NK-92 (cell line): ENCODE data around the gene ATP7B.

Source experiments
- DNase-seq: peaks from one replicate; lab custom pipeline; 2025; ENCODE audit not compliant: unreplicated experiment; lab: John Stamatoyannopoulos, UW

The ATP7B gene

DNA sequence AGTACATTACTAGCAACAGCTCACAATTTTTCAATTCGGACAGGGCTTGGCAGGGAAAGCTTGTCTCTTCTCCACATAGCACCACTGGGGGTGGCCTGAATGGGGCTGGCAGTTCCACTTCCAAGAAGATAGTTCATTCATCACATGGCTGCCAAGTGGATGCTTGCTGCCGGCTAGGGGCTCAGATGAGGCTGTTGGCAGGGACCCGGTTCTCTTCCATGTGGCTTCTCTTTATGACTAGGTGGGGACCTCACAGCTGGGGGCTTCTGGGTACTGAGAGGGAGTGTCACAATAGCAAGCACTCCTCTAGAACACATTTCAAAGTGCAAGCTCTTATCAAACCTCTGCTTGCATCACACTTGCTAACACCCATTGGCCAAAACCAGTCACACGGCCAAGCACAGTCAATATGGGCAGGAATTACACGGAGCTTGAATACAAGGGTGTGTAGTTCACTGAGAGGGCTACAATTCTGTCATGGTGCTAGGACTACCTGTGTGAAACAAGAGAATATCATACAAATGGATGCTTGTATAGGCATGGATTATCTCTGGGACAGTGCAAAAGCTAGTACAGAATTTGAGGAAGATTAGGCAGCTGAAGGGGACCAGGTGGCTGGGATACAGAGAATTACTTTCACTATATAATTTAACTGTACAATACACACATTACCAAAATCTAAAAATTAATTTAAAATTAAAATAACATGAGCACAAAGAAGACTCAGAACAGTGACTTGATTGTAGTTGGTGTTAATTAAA, 32.3 kb downstream of the ATP7B start:
- no peak for DNase-seq

DNA sequence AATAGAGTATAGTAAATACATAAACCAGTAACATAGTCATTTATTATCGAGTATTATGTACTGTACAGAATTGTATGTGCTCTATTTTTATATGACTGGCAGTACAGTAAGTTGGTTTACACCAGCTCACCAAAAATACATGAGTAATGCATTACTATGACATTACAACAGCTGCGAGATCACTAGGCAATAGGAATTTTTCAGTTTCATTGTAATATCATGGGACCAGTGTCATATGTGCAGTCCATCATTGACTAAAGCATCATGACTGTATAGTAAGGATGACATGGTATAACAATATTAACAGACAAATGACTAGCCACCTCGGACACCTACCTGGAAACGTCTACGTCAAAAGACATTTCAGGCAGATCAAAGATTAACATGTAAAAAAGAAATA, 33.6 kb downstream of the ATP7B start:
- DNase-seq, result no peak

DNA sequence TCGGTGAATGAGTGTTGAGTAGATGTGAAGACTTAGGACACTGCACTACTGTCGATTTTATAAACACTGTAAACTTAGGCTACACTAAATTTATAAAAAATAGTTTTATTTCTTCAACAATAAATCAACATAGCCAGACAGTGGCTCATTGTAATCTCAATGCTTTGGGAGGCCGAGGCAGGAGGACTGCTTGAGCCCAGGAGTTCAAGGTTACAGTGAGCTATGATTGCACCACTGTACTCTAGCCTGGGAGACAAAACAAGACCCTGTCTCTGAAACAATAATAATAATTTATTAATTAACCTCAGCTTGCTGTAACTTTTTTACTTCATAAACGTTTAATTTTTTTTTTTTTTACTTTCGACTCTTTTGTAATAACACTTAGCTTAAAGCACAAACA, 34.4 kb downstream of the ATP7B start:
- DNase-seq, result no peak

DNA sequence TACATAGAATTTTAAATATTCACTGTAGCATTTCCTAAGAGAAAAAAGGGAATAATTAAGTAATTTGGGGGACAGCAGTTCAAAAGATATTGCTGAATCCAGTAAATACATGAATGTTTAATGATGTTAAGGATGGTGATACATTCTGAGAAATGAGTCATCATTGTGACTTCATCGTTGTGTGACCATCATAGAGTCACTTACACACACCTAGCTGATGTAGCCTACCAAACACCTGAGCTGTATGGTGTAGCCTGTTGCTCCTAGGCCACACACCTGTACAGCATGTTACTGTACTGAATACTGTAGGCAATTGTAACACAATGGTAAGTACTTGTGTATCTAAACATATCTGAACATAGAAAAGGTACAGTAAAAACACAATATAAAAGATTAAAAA, 34.8 kb downstream of the ATP7B start:
- DNase-seq, result no peak

DNA sequence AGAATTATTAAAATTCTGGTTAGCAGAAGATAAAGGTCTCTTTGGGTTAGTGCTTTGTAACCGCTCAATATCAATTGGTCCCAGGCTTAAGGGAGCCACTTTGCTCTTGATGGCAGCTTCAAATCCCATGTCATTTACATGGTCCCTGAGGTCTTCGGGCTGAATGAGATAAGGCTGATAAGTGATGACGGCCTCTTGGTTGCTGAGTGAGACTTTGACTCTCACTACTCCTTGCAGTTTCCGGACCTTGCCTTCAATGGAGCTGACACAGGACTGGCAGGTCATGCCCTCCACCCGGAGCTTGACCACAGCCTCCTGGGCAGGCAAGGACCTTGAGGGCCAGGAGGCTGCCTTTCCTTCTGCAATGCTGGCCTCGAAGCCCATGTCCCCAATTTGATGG, 36.8 kb downstream of the ATP7B start:
- no peak for DNase-seq

DNA sequence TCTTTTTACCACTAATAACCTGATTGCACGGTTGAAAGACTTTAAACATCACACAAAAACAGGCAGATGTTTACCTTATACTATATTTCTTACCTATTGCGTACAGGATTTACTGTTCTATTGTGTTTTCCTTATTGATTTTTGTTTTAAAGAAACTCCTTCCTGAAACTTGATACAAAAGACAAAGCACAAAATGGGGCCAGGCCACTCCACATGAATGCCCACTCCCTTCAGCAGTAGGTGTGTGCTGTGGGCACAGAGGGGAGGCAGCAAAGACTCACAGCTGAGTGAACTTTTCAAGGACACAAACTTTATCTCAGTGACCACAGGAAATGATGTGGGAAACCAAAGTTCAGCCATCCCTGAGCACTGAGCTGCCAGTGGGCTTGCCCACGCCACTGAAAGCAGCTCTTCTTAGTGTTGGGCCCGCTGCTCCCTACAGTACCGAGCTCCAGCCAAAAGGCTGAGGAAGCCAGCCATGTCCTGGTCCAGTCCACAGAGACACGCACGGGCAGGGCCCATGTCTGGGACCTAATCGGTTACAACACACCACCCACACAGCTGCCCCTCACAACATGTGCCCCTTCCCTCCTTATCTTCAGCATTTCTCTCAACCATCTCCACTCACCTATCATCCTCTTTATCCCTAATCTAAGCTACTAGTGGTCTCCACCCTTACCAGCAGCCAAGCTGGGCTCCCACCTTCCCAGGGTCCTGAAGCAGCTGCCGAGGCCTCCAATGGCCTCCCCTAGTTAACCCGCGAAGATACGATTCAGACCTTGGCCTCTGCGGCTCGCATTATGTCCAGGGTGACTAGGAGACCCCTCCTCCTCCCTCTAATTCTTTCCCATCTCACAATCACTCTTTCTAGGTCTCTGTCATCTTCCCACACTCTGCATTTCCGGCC, 39.5 kb downstream of the ATP7B start:
- no peak for DNase-seq

DNA sequence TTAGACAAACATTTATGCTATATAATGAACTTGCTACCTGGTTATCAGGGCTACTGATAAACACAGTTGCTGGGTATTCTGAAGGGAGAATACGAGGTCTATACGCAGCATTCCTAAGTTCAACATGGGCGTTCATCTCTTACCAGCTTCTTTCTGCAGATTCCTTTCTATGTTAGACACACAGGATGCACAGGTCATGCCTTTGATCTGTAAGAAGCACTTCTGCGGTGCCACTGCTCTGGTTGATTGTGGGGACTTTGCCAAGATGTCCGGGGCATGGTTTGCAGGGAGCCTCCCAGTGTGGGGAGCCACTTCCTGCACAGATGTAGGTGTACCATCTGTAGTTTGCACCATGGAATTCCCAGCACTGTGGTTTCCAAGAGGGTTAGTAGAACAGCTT, 40.9 kb downstream of the ATP7B start:
- no peak for DNase-seq

DNA sequence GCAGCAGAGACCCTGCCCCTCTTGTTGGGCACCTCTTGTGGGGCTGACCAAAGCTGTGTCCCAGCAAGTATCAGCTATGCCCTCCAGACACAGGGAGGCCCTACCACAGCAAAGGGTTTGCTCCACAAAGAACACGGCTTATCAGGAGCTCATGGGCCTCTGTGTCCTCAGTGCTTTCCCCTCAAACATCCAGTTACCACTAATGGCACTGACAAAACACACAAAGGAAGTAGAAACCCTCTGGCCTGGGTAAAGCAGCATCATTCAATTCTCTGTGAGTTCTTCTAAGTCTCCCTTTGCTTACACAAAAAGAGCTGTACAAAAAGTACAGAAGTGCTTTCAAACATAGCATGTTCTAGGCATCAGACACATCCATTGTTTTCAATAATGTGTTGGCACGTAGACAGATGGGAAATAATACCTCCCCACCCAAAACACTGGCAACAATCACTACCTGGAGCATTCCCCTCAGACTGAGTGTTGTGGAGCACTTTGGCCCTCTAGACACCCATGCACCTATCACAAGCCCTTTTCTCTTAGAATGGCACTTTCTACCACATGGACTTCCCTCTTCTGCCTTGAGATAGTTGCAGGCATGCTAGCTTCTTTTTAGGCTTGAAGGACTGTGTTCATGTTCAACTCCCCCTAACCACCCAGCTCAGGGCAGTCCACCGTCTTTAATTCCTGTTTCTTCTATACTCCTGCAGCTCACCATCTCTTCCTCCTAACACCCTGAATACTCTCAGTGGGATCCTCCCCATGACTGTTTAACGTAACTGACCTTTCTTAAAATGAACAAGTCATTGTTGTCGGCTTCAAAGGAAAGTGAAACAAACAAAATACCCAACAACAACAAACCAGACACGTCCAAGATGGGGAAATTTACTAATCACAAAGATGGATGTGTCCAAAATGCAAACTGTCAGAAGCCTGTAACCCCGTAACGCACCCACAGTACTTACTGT, 43.5 kb downstream of the ATP7B start:
- no peak for DNase-seq

DNA sequence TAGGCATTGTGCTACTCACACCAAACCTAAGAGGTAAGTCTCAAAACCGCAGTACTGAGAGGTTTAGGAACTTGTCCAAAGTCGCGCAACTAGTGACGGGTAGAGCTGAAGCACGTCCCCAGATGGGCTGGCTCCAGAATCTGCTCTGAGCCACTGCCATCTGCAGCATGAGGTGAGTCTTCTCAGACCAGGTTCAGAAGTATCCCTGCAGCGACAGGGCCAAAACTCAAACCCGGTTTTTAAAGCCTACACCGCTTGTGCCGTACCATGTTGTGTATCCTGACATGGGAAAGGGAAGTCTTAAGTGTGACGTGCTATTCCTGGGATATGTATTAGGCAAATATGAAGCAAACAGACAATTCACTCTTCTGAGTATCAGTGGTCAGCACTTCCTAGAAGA, 45.1 kb downstream of the ATP7B start:
- no peak for DNase-seq

DNA sequence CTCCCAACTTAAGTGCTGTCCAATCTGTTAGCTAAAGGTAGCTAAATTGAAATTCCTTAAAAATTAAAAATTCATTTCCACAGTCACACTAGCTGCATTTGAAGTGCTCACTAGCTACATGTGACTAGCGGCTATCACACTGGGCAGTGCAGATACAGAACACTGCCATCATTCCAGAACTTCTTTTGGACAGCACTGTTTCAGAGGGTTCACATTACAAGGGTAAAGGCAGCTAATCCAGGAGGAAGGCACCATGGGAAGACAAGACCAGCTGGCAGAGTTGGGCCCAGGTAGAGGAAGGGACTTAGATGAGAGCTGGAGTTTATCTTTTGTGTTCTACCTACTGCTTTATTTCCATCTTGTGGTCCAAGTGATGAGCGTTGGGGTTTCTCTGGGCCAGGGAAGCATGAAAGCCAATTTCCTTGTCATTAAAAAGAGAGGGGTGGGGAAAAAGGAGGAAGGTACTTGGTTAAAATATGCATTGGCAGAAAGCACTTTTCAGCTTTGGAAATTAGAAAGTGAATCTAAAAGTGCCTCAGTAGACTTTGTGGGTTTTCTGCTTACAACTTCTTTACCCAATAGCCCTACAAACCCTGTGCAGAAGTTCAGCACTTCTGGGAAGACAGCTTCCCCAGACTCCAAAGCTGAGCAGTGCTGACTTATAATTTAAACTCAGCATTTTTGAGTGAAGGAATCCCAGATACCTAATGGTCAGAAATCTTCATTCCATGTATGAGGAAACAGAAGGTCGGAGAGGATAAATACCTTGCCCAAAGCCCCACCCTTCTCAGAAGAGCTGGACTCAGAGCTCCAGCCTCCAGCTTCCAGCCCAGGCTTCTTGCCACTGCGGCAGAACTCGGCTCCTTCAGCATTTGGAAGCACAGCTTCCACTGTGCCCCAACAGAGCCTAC, 49.5 kb downstream of the ATP7B start:
- no peak for DNase-seq

DNA sequence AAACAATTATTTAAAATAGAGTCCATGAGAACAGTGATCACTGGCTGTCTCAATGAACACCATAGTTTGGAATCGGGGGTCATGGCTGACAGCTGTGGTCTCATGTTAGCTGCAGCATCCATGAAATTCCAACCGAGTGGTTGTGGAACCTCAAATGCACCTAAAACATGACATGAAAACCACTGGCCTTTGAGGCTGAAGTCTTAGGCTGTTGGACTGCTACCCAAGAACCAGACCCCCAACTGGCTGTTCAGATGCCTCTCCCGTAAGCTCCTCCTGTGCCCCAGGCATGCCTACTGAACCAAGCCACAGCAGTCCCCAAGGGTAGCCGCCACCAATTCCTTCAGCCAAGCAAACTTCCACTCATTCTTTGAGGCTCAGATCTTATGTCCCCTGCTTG, 50.5 kb downstream of the ATP7B start:
- no peak for DNase-seq

DNA sequence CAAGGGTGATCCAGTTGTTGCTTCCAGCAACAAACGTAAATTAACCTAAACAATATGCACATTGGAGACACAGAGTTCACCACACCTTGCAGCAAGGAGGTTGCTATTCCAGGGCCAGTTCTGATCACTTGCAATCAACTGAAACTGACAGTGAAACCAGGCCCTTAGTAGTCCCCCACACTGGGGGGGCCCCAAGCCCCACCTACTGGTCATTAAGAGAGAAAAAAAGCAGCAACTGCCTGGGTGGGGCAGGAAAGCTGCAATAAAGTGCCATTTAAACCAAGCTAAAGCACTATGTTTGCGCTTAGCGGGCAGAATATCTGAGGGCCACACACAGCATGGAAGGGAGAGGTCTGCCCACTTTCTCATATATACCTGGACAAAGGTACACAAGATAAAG, 51.5 kb downstream of the ATP7B start:
- no peak for DNase-seq

DNA sequence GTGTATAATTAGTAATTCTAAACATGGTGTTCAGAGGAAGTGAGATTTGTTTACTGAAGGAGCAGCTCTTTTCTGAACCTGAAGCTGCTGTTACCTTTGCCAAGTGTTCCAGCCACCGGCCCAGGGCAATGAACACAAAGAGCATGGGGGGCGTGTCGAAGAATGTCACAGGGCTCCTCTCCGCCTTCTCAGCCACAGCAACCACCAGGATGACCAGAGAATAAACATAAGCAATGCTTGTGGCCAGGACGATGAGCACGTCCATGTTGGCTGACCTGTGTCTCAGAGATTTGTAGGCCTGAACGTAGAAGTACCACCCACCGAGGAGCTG, 53.1 kb downstream of the ATP7B start:
- DNase-seq, result no peak

DNA sequence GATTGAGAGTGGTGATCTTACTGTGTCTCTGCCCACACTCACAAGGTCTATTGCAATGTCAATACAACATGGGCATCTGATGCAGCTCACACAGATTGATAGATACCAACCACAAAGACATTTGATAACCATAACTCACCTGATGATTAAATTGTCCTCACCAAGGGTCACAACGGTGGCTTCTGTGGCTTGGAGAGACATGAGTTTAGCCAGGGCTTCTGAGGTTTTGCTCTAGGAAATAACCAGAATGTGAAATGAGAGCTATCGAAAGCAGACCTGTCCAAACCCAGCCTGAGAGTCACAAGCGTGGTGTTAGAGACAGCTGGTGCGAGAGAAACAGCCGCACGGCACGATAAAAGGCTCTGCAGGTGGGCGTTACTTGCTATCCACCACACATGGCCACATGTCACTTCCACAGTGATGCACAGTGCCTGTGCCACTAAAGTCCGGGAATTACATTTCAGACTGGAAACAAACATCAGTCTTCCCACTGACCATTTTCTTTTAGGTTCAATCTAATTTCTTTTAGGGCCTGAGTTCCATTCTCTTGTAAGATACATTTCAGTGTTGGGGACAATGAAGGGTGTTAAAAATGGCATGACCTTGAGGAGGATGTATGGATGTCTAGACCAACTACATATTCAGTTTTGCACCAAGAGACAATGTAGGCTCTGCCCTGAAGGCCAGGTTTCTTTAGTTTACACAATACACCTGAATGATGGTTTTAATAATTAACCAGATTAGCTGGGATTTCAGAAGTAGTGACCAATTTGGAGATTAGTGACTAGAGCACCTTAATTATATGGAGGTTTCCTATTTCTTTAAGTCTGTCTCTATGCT, 53.7 kb downstream of the ATP7B start:
- no peak for DNase-seq

DNA sequence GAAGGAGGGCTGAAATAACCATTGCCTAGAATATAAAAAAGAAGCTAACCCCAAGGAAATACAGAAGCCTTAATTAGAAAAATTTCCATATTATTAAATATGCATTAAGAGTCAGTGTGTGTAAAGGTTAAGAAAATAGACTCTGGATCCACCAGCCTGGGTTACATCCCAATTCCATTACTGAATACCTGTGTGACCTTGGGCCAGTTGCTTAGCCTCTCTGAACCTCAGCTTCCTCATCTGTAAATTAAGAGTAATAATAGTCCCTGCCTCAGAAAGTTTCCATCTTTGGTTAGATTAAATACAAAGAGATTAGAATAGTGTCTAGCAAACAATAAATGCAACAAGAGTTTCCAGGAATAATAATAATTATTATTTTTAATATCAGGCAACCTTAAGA, 54.5 kb downstream of the ATP7B start:
- no peak for DNase-seq

DNA sequence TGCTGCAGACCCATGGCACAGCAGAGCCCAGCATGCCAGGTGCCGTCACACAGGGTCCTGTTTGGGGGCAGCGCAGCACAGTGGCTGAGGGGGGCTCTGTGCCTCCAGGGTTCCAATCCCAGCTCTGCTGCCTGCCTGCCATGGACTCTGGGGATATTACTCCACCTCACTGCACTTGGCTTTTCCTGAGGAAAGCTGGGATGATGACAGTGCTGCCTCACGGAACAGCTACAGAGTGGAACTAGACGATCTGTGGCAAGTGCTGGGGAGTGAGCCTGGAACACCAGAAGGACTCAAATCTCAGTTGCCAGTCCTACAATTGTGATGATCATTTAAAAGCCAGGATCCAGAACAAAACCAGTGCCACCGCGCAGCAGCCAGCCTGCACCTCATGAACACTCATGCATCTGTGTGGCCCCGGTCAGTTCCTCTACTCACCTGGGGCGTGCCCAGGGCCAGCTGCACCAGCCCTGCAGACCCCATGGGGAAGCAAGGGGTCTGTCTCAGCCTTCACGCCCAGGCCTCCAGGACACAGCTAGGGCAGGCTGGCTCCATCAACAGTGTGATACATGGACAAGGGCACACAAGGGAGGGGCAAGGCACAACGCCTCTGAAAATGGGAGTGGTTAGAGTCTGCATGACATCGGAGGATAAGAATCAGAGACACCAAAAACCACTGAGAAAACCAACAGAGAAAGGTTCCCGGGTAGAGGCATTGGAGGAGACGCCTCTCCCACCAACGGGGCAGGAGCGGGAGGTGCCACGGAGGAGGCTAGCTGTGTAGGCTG, 55.2 kb downstream of the ATP7B start:
- DNase-seq, result no peak

DNA sequence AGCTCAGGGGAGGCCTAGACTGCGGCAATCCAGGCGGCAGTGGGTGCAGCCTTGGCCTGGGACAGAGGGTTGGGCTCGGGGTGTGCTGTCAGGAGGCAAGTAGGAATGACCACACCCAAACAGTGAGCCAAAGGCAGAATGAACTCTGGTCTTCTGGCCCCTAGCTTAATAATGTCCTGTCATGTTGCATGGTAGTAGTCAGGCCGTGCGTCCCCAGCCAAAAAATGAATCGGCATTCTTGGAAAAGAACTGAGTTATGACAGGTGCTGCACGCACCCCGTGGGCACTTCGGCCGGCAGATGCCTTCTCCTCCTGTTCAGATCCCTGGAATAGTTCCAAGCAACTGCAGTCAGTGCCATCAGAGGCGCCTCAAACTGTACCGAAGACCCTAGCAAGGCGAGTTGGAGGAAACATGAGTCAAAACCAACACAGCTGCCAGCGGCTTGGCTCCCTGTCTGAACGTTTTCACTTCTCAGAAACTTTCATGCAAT, 55.9 kb downstream of the ATP7B start:
- no peak for DNase-seq

DNA sequence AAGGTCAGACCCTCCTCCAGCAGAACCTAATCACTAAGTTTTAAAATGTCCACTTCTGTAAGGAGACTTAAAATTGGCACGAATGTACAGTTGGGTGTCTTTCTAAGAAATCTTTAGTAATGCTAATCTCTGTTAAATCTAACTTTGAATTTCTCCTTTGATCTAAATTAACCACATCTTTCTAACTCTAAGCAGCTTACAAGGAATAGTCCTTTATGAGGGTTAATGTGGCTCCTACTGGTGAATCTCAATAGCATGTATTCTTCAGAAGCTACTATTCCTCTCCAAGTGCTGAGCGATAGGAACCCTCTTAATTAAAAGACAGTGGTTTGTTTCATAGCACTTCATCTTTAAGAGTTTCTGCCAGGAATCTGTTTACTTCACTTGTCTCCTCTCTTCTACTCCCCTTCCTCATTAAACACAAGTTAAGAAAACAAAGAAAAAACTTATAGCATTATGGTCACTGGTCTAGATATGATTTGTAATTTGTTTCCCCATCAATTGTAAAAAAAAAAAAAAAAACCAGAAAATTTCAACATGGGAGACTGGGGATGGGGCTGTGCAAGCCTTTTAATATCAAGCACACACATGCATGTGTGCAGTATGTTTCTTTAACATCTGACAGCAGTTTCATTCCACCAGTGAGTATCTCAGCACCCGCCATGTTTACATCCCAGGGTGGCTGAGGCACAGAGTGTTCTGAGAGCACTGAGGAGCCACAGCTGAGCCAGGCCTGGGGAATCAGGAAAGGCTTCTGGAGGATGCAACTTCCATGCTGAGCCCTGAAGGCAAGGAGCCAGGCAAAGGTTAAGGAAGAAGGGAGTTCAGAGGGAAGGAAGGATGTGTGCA, 57.7 kb downstream of the ATP7B start:
- no peak for DNase-seq
